SK-N-SH (cell line): ENCODE results near the gene ATXN10. TPM values are rescaled to one million over a fixed set of nuclear protein-coding genes. Genes with fewer than 3 reads are reported as not detected.

Experiments
- CTCF ChIA-PET: fragments of 300-600, 350-600 bp; formaldehyde crosslinking; extraction: SDS; loops from one replicate; lab custom pipeline; 2021; lab: Yijun Ruan, JAX
- POLR2A ChIA-PET: fragments of 350-600 bp; sonication (Branson Sonifier 250); formaldehyde crosslinking; extraction: SDS; loops from one replicate; lab custom pipeline; 2020; ENCODE audit warnings: antibody characterized with exemption, inconsistent platforms; lab: Yijun Ruan, JAX
- DNase-seq: peaks from one replicate; pipeline ENCODE4 v3.0.0; 2012
- H2AFZ ChIP-seq: fragments of 200-600 bp; sonication (generic); 2 replicates; pipeline ENCODE4 v1.8.1; 2016; ENCODE audit warnings: antibody characterized with exemption, mild to moderate bottlenecking, low read depth
- H3F3A ChIP-seq: fragments of 200-600 bp; sonication (generic); replicated peaks from 2 replicates; pipeline ENCODE3; 2016; ENCODE audit warnings: antibody characterized with exemption, mild to moderate bottlenecking; ENCODE audit not compliant: insufficient read depth
- H3K27ac ChIP-seq, 2 experiments: fragments of 200-500 bp in 1 of 2; fragments of 200-600 bp in 1 of 2; sonication (Bioruptor generic) in 1 of 2; sonication (generic), shearing (Covaris generic) in 1 of 2; 2 replicates each; pipeline versions ENCODE4 v1.5.1 to v1.6.1; 2014 to 2016; ENCODE audit warnings: low read depth in 2 of 2, inconsistent platforms in 1 of 2, low read length in 1 of 2, mild to moderate bottlenecking in 1 of 2, mixed read lengths in 1 of 2
- H3K27me3 ChIP-seq: fragments of 200-600 bp; sonication (generic), shearing (Covaris generic); 2 replicates; pipeline ENCODE4 v1.6.1; 2016; ENCODE audit warnings: mixed run types; ENCODE audit not compliant: insufficient read depth
- H3K36me3 ChIP-seq, 2 experiments: fragments of 200-500 bp in 1 of 2; fragments of 200-600 bp in 1 of 2; sonication (Bioruptor generic) in 1 of 2; sonication (generic) in 1 of 2; replicated peaks in 1 of 2; 2 replicates each; pipeline versions ENCODE3 to v1.5.1; 2014 to 2016; ENCODE audit warnings: low read length in 1 of 2, mild to moderate bottlenecking in 1 of 2; ENCODE audit not compliant: insufficient read depth in 2 of 2, control insufficient read depth in 1 of 2
- H3K4me1 ChIP-seq, 2 experiments: fragments of 200-500 bp in 1 of 2; fragments of 200-600 bp in 1 of 2; sonication (Bioruptor generic) in 1 of 2; sonication (generic), shearing (Covaris generic) in 1 of 2; 2 replicates each; pipeline versions ENCODE4 v1.5.1 to v1.6.1; 2014 to 2016; ENCODE audit warnings: low read depth in 1 of 2, low read length in 1 of 2, mixed run types in 1 of 2; ENCODE audit not compliant: insufficient read depth in 2 of 2, control insufficient read depth in 1 of 2
- H3K4me2 ChIP-seq: fragments of 200-600 bp; sonication (generic), shearing (Covaris generic); 2 replicates; pipeline ENCODE4 v1.6.1; 2017; ENCODE audit warnings: mixed run types
- H3K4me3 ChIP-seq, 2 experiments: fragments of 200-500 bp in 1 of 2; fragments of 200-600 bp in 1 of 2; sonication (Bioruptor generic) in 1 of 2; sonication (generic), shearing (Covaris generic) in 1 of 2; 2 replicates each; pipeline versions ENCODE4 v1.5.1 to v1.8.1; 2014 to 2016; ENCODE audit warnings: low read depth in 2 of 2, inconsistent platforms in 1 of 2, low read length in 1 of 2, mild to moderate bottlenecking in 1 of 2, mixed read lengths in 1 of 2, moderate library complexity in 1 of 2
- H3K79me2 ChIP-seq: fragments of 200-600 bp; sonication (generic); 2 replicates; pipeline ENCODE4 v1.8.1; 2017; ENCODE audit warnings: mild to moderate bottlenecking; ENCODE audit not compliant: insufficient read depth
- H3K9ac ChIP-seq: fragments of 200-600 bp; sonication (generic); 2 replicates; pipeline ENCODE4 v1.6.1; 2017; ENCODE audit warnings: mixed run types
- H3K9me2 ChIP-seq: fragments of 200-600 bp; sonication (generic); 2 replicates; pipeline ENCODE4 v1.6.1; 2017; ENCODE audit warnings: mixed run types
- H3K9me3 ChIP-seq: fragments of 200-600 bp; sonication (generic); 2 replicates; pipeline ENCODE4 v1.6.1; 2017; ENCODE audit warnings: mixed run types, mild to moderate bottlenecking, moderate library complexity
- H4K20me1 ChIP-seq: fragments of 200-600 bp; sonication (generic); 2 replicates; pipeline ENCODE4 v1.6.1; 2017; ENCODE audit warnings: mild to moderate bottlenecking, mixed run types; ENCODE audit not compliant: insufficient read depth
- CTCF ChIP-seq: fragments of 200-600 bp; sonication (generic); IDR thresholded peaks from 2 replicates; pipeline ENCODE4 v1.6.1; 2017; ENCODE audit warnings: antibody characterized with exemption, mild to moderate bottlenecking, moderate library complexity
- ELF1 ChIP-seq: IDR thresholded peaks from 2 replicates; pipeline ENCODE4 v1.4.0; 2012
- EP300 ChIP-seq, 2 experiments: IDR thresholded peaks; 2 replicates each; pipeline versions ENCODE4 v1.4.0 to v1.6.1; 2012; ENCODE audit warnings: borderline replicate concordance in 1 of 2, low read depth in 1 of 2, low read length in 1 of 2
- EZH2phosphoT487 ChIP-seq: fragments of 200-600 bp; sonication (generic); IDR thresholded peaks from 2 replicates; pipeline ENCODE4 v1.6.1; 2017; ENCODE audit warnings: low read depth, mixed run types, mild to moderate bottlenecking, antibody characterized with exemption, moderate library complexity, borderline replicate concordance
- FOXJ3 ChIP-seq: sonication (generic); formaldehyde crosslinking; IDR thresholded peaks from 2 replicates; pipeline ENCODE4 v1.5.1; 2020; ENCODE audit warnings: mild to moderate bottlenecking, missing genetic modification reagents
- FOXM1 ChIP-seq: IDR thresholded peaks from 2 replicates; pipeline ENCODE4 v1.4.0; 2012; ENCODE audit warnings: low read depth, mild to moderate bottlenecking
- GABPA ChIP-seq: IDR thresholded peaks from 2 replicates; pipeline ENCODE4 v1.4.0; 2012; ENCODE audit warnings: low read depth, mild to moderate bottlenecking
- NFIC ChIP-seq: IDR thresholded peaks from 2 replicates; pipeline ENCODE4 v1.4.0; 2012; ENCODE audit warnings: borderline replicate concordance
- REST ChIP-seq: IDR thresholded peaks from 2 replicates; pipeline ENCODE4 v1.6.1; 2012; ENCODE audit warnings: mild to moderate bottlenecking, low read depth, low read length, moderate library complexity
- RFX5 ChIP-seq: IDR thresholded peaks from 2 replicates; pipeline ENCODE4 v1.6.1; 2012; ENCODE audit warnings: mild to moderate bottlenecking, improper control_type of control experiment, low read length
- SIN3A ChIP-seq: IDR thresholded peaks from 2 replicates; pipeline ENCODE4 v1.6.1; 2012; ENCODE audit warnings: low read depth, mild to moderate bottlenecking, low read length, moderate library complexity, borderline replicate concordance
- TEAD4 ChIP-seq: IDR thresholded peaks from 2 replicates; pipeline ENCODE4 v1.4.0; 2012; ENCODE audit warnings: mild to moderate bottlenecking, borderline replicate concordance; ENCODE audit not compliant: insufficient read depth
- WGBS: methylation state at CpG from one replicate; pipeline ENCODE4 v1.1.6; 2017; ENCODE audit warnings: low lambda C conversion rate; 5-methylcytosine and 5-hydroxymethylcytosine counted together
- polyA plus RNA-seq, 3 experiments: library from polyadenylated mRNA; depleted of rRNA; stranded (reverse); fragments of >200 nt; gene quantifications; 2 replicates each; pipeline ENCODE4 v1.2.3, GENCODE V29; 2012

Gene ATXN10
- polyA plus RNA-seq, 1 of the 3 experiments (the other 2 are of a cell fraction) = 202 TPM

- TF ChIP-seq CTCF (no peak), GABPA (no peak), RFX5 (no peak), FOXM1 (no peak), SIN3A (no peak), ELF1 (no peak), TEAD4 (no peak), EZH2phosphoT487 (no peak), NFIC (no peak), FOXJ3 (no peak)
These were observed 2.0 kb downstream of the ATXN10 start (continued) for GRCh38 chr22:45673482-45674175.

- H3K79me2 ChIP-seq = peaks cover 97% of the 10 kb centered on the region
- ChIA-PET CTCF (no interaction called here), POLR2A (no interaction called here)
- no peak overlapping the region for H2AFZ ChIP-seq
- TF ChIP-seq REST (no peak), FOXM1 (no peak), GABPA (no peak), EP300 (IDR thresholded peaks at IDR 0.05; ENCODE audit: borderline replicate concordance in 1 of 2, low read depth in 1 of 2, low read length in 1 of 2) (no peak)
- no peak overlapping the region for H3K4me2 ChIP-seq
- no peaks in the 10 kb centered on the region for H3K27me3 ChIP-seq
- WGBS = 98% methylated on average over 4 of the region's 4 CpGs
- H3K9ac ChIP-seq = no peak overlapping the region
- H3K36me3 ChIP-seq = peaks cover 6 to 10% of the 10 kb centered on the region in 2 experiments
- no peak overlapping the region for H3K4me3 ChIP-seq
- no peaks in the 10 kb centered on the region for H3K9me3 ChIP-seq
- no peaks in the 10 kb centered on the region for H3K9me2 ChIP-seq
- no peak overlapping the region for H3K27ac ChIP-seq
- peaks cover 52% of the 10 kb centered on the region for H3F3A ChIP-seq
- no peak for DNase-seq
- H3K4me1 ChIP-seq = peaks cover 23 to 50% of the 10 kb centered on the region in 2 experiments
- peaks cover 62% of the 10 kb centered on the region for H4K20me1 ChIP-seq
These were observed 4.4 kb downstream of the ATXN10 start for GRCh38 chr22:45676024-45676423.
